Fibroblast of mammary gland (primary cell): ENCODE measurements around the gene GTPBP10.
A peak's percentile ranks its signal among the peaks of the same experiment; 100 is the strongest.
"Not testable (repeated sequence)": the region's sequence is repeated elsewhere in the genome, so short reads cannot be mapped to it uniquely, and the experiment has no call there.

Experiments used
- DNase-seq: peaks from one replicate; pipeline ENCODE4 v3.0.0-alpha.2; 2010; ENCODE audit warnings: low read depth
- H3K4me3 ChIP-seq: 2 replicates; pipeline ENCODE4 v1.5.1; 2011; ENCODE audit warnings: low read depth, mild to moderate bottlenecking, low read length, moderate library complexity; ENCODE audit not compliant: control insufficient read depth
- CTCF ChIP-seq: conservative IDR thresholded peaks from 2 replicates; pipeline ENCODE4 v1.5.1; 2011; ENCODE audit warnings: low read depth, low read length, inconsistent platforms; ENCODE audit not compliant: control insufficient read depth, insufficient read depth

Gene GTPBP10

GRCh38 chr7:90334193-90334843 is 12.2 kb upstream of the GTPBP10 start:
- TF ChIP-seq CTCF = no peak
- no peak for DNase-seq
- H3K4me3 ChIP-seq = no peak overlapping the region

- not testable (repeated sequence) for H3K4me3 ChIP-seq, DNase-seq
These were observed 11.6 kb upstream of the GTPBP10 start for GRCh38 chr7:90334926-90335325.

GRCh38 chr7:90337106-90337505 is 9.4 kb upstream of the GTPBP10 start:
- DNase-seq = no peak
- H3K4me3 ChIP-seq = no peak overlapping the region
- TF ChIP-seq CTCF = no peak

GRCh38 chr7:90345016-90345415 is 1.5 kb upstream of the GTPBP10 start:
- no peak for TF ChIP-seq CTCF
- no peak overlapping the region for H3K4me3 ChIP-seq
- DNase-seq = no peak

- TF ChIP-seq CTCF = no peak
- peak; percentile 47 for DNase-seq
- peak overlapping the region; percentile 98 for H3K4me3 ChIP-seq
These were observed 751 bp upstream of the GTPBP10 start for GRCh38 chr7:90345595-90346335.

GRCh38 chr7:90347759-90348158 is 1.2 kb downstream of the GTPBP10 start:
- no peak for TF ChIP-seq CTCF
- no peak for DNase-seq
- H3K4me3 ChIP-seq = no peak overlapping the region

GRCh38 chr7:90349305-90349704 is 2.8 kb downstream of the GTPBP10 start:
- DNase-seq = no peak
- H3K4me3 ChIP-seq = no peak overlapping the region
- TF ChIP-seq CTCF = no peak

GRCh38 chr7:90350032-90350431 is 3.5 kb downstream of the GTPBP10 start:
- not testable (repeated sequence) for H3K4me3 ChIP-seq, DNase-seq
